Glutamatergic neuron (in vitro differentiated cells): ENCODE data around the gene RGS9. TPM values are rescaled to one million over a fixed set of nuclear protein-coding genes. Genes with fewer than 3 reads are reported as not detected.

Experiments used
- DNase-seq: peaks from one replicate; pipeline ENCODE4 v3.0.0; 2022
- H3K27ac Mint-ChIP-seq: one replicate; pipeline ENCODE4 v1.8.0; 2020; ENCODE audit warnings: mild to moderate bottlenecking, mixed read lengths, inconsistent platforms; ENCODE audit not compliant: unreplicated experiment
- H3K27me3 Mint-ChIP-seq: one replicate; pipeline ENCODE4 v1.8.0; 2020; ENCODE audit warnings: mild to moderate bottlenecking, moderate library complexity, mixed read lengths, inconsistent platforms; ENCODE audit not compliant: unreplicated experiment
- H3K36me3 Mint-ChIP-seq: one replicate; pipeline ENCODE4 v1.8.0; 2020; ENCODE audit warnings: mild to moderate bottlenecking, mixed read lengths, inconsistent platforms; ENCODE audit not compliant: unreplicated experiment
- H3K4me1 Mint-ChIP-seq: one replicate; pipeline ENCODE4 v1.8.0; 2020; ENCODE audit warnings: mild to moderate bottlenecking, low read depth, mixed read lengths, inconsistent platforms; ENCODE audit not compliant: unreplicated experiment
- H3K4me3 Mint-ChIP-seq: one replicate; pipeline ENCODE4 v1.8.0; 2020; ENCODE audit warnings: mild to moderate bottlenecking, mixed read lengths, inconsistent platforms; ENCODE audit not compliant: unreplicated experiment
- H3K9me3 Mint-ChIP-seq: one replicate; pipeline ENCODE4 v1.8.0; 2020; ENCODE audit warnings: mild to moderate bottlenecking, moderate library complexity, mixed read lengths, inconsistent platforms; ENCODE audit not compliant: unreplicated experiment
- total RNA-seq: library from RNA; stranded (reverse); fragmentation: NEBNext Ultra II Directional; extraction: Animal tissue kit (Norgen Biotek cat#: 25700); gene quantifications from one replicate; pipeline ENCODE4 v1.2.1, GENCODE V29; 2021; ENCODE audit not compliant: unreplicated experiment
- TF ChIP-seq, protein P1 (sequence below): fragments of 200-600 bp; sonication (generic); IDR thresholded peaks from one replicate; pipeline ENCODE4 v1.5.0; 2021; ENCODE audit not compliant: partially characterized antibody, unreplicated experiment

Gene RGS9
- total RNA-seq, 1 donor from 2014 or later = 2.4 TPM

GRCh38 chr17:65131240-65131639, 5.9 kb upstream of the RGS9 start:
- Mint-ChIP-seq H3K9me3 (peaks cover 4% of the 10 kb centered on the region), H3K4me3 (no peak overlapping the region), H3K36me3 (no peaks in the 10 kb centered on the region), H3K4me1 (no peaks in the 10 kb centered on the region), H3K27me3 (peaks cover 2% of the 10 kb centered on the region), H3K27ac (no peak overlapping the region)
- DNase-seq = no peak
- TF ChIP-seq, protein P1, sequence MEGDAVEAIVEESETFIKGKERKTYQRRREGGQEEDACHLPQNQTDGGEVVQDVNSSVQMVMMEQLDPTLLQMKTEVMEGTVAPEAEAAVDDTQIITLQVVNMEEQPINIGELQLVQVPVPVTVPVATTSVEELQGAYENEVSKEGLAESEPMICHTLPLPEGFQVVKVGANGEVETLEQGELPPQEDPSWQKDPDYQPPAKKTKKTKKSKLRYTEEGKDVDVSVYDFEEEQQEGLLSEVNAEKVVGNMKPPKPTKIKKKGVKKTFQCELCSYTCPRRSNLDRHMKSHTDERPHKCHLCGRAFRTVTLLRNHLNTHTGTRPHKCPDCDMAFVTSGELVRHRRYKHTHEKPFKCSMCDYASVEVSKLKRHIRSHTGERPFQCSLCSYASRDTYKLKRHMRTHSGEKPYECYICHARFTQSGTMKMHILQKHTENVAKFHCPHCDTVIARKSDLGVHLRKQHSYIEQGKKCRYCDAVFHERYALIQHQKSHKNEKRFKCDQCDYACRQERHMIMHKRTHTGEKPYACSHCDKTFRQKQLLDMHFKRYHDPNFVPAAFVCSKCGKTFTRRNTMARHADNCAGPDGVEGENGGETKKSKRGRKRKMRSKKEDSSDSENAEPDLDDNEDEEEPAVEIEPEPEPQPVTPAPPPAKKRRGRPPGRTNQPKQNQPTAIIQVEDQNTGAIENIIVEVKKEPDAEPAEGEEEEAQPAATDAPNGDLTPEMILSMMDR = no peak

GRCh38 chr17:65131946-65132345, 5.2 kb upstream of the RGS9 start:
- H3K27me3 Mint-ChIP-seq = peaks cover 6% of the 10 kb centered on the region
- H3K4me3 Mint-ChIP-seq = no peak overlapping the region
- DNase-seq = no peak
- no peaks in the 10 kb centered on the region for H3K36me3 Mint-ChIP-seq
- H3K4me1 Mint-ChIP-seq = no peaks in the 10 kb centered on the region
- peaks cover 4% of the 10 kb centered on the region for H3K9me3 Mint-ChIP-seq
- no peak overlapping the region for H3K27ac Mint-ChIP-seq
- TF ChIP-seq, protein P1 = no peak

- DNase-seq = no peak
- peaks cover 7% of the 10 kb centered on the region for H3K9me3 Mint-ChIP-seq
- no peak overlapping the region for H3K27ac Mint-ChIP-seq
- H3K4me1 Mint-ChIP-seq = peaks cover 5% of the 10 kb centered on the region
- TF ChIP-seq, protein P1 = no peak
- no peaks in the 10 kb centered on the region for H3K36me3 Mint-ChIP-seq
- no peak overlapping the region for H3K4me3 Mint-ChIP-seq
- H3K27me3 Mint-ChIP-seq = peaks cover 6% of the 10 kb centered on the region
These were observed 3.1 kb upstream of the RGS9 start for GRCh38 chr17:65134035-65134434.

DNA sequence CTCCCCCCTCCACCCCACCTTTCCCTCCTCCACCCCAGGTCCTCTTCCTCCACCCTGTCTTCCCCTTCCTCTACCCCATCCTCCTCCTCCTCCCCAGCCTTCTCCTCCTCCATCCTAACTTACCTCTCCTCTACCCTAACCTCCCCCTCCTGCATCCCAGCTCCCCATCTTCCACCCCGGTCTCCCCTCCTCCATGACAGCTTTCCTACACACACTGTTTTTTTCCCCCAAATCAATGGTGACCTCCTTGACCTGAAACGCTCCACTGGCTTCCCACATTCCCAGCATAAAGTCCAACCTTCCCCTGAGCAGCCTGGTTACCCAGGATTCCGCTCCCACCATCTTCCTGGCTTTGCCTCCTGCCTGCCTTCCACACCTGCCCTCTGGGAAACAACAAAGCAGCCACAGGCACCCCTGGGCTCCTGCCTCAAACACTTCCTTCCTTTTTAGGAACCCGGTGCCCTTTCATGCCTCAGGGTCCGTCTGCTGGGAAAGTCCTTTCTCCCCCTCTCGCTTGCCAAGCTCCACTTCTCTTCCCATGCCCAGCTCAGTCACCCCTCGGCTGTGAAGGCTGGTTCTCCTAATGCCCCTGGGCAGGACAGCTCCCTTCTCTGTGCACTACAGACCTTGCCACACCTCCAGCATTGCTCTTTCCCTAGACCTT, 2.1 kb downstream of the RGS9 start:
- peaks cover 5% of the 10 kb centered on the region for H3K4me1 Mint-ChIP-seq
- no peak for DNase-seq
- no peak overlapping the region for H3K27ac Mint-ChIP-seq
- H3K4me3 Mint-ChIP-seq = no peak overlapping the region
- H3K9me3 Mint-ChIP-seq = peaks cover 13% of the 10 kb centered on the region
- peaks cover 5% of the 10 kb centered on the region for H3K36me3 Mint-ChIP-seq
- TF ChIP-seq, protein P1 = no peak
- peaks cover 10% of the 10 kb centered on the region for H3K27me3 Mint-ChIP-seq

DNA sequence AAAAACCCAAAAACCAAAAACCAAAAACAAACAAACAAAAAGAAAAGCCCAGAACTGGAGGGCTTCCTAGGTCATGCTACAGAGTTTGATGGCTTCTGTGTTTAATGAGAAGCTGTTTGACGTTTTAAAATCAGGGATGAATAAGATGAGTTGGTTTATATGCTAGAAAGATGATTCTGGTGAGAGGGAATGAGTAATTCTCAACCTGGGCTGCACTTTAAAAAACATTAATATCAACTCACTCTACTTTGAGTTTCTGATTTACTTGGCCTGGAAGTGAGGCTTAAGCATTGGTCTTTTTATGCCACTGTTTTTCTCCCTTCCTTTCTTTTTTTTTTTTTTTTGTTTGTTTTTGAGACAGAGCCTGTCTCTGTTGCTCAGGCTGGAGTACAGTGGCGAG, 5.1 kb downstream of the RGS9 start:
- Mint-ChIP-seq H3K27me3 (peaks cover 5% of the 10 kb centered on the region), H3K4me1 (peaks cover 5% of the 10 kb centered on the region), H3K9me3 (peaks cover 12% of the 10 kb centered on the region), H3K4me3 (no peak overlapping the region), H3K27ac (no peak overlapping the region), H3K36me3 (peaks cover 5% of the 10 kb centered on the region)
- DNase-seq = no peak
- TF ChIP-seq, protein P1 = no peak
